Subcutaneous abdominal adipose tissue (tissue), 5 donors: ENCODE results near the gene YJEFN3.

Experiments
- H3K27ac ChIP-seq: one replicate; pipeline ENCODE4 v1.7.0; 2013; ENCODE audit warnings: low read depth, mild to moderate bottlenecking, inconsistent platforms, low read length, moderate library complexity
- H3K27me3 ChIP-seq, 5 donors: one replicate each; pipeline ENCODE4 v1.7.0; 2013; ENCODE audit warnings: low read length in 5 of 5, inconsistent platforms in 1 of 5; ENCODE audit not compliant: control insufficient read depth in 5 of 5, insufficient read depth in 4 of 5
- H3K36me3 ChIP-seq, 5 donors: one replicate each; pipeline ENCODE4 v1.7.0; 2013; ENCODE audit warnings: low read length in 5 of 5; ENCODE audit not compliant: control insufficient read depth in 5 of 5, insufficient read depth in 5 of 5
- H3K4me1 ChIP-seq, 5 donors: one replicate each; pipeline ENCODE4 v1.7.0; 2013; ENCODE audit warnings: low read length in 5 of 5, mild to moderate bottlenecking in 3 of 5, moderate library complexity in 1 of 5; ENCODE audit not compliant: control insufficient read depth in 5 of 5, insufficient read depth in 5 of 5
- H3K4me3 ChIP-seq, 5 donors: one replicate each; pipeline ENCODE4 v1.7.0; 2013; ENCODE audit warnings: low read length in 5 of 5, low read depth in 1 of 5
- H3K9ac ChIP-seq, 5 donors: one replicate each; pipeline ENCODE4 v1.7.0; 2013; ENCODE audit warnings: low read length in 5 of 5, mild to moderate bottlenecking in 4 of 5, moderate library complexity in 3 of 5
- H3K9me3 ChIP-seq, 5 donors: one replicate each; pipeline ENCODE4 v1.7.0; 2013; ENCODE audit warnings: low read length in 5 of 5; ENCODE audit not compliant: control insufficient read depth in 5 of 5
- donor health status: healthy.
- donor health status: healthy.
- donor health status: healthy.
- donor health status: healthy.
- donor health status: healthy.

Gene YJEFN3

GRCh38 chr19:19539698-19540063 lies 11.0 kb downstream of the YJEFN3 start:
- Histone ChIP-seq H3K9me3 (no peaks in the 10 kb centered on the region), H3K4me1 (peaks cover 0 to 34% (median 28%) of the 10 kb centered on the region in 5 donors), H3K9ac (no peak overlapping the region), H3K4me3 (no peak overlapping the region), H3K27me3 (peaks cover 23 to 58% (median 52%) of the 10 kb centered on the region in 5 donors), H3K27ac (no peak overlapping the region), H3K36me3 (peaks cover 0 to 5% (median 3%) of the 10 kb centered on the region in 5 donors)

GRCh38 chr19:19540064-19540714 lies 11.5 kb downstream of the YJEFN3 start:
- Histone ChIP-seq H3K27me3 (peaks cover 23 to 58% (median 52%) of the 10 kb centered on the region in 5 donors), H3K4me1 (peaks cover 0 to 34% (median 28%) of the 10 kb centered on the region in 5 donors), H3K27ac (no peak overlapping the region), H3K9me3 (no peaks in the 10 kb centered on the region), H3K9ac (no peak overlapping the region), H3K36me3 (peaks cover 0 to 4% (median 2%) of the 10 kb centered on the region in 5 donors), H3K4me3 (peak overlapping the region in 2 of 5 donors; percentile 14 to 37)

GRCh38 chr19:19540715-19541515 lies 12.2 kb downstream of the YJEFN3 start:
- peaks cover 0 to 34% (median 28%) of the 10 kb centered on the region in 5 donors for H3K4me1 ChIP-seq
- H3K9me3 ChIP-seq, result no peaks in the 10 kb centered on the region
- H3K27ac ChIP-seq, result no peak overlapping the region
- peak overlapping the region in 1 of 5 donors; percentile 25 for H3K9ac ChIP-seq
- no peaks in the 10 kb centered on the region for H3K36me3 ChIP-seq
- H3K27me3 ChIP-seq, result peaks cover 23 to 58% (median 52%) of the 10 kb centered on the region in 5 donors
- H3K4me3 ChIP-seq, result peak overlapping the region in 2 of 5 donors; percentile 23 to 30

- Histone ChIP-seq H3K36me3 (no peaks in the 10 kb centered on the region), H3K4me1 (peaks cover 0 to 39% (median 32%) of the 10 kb centered on the region in 5 donors), H3K27me3 (peaks cover 23 to 58% (median 52%) of the 10 kb centered on the region in 5 donors), H3K4me3 (no peak overlapping the region), H3K9me3 (no peaks in the 10 kb centered on the region), H3K27ac (no peak overlapping the region), H3K9ac (no peak overlapping the region)
Measured at GRCh38 chr19:19541616-19542015, 12.9 kb downstream of the YJEFN3 start.

- Histone ChIP-seq H3K9ac (no peak overlapping the region), H3K27ac (no peak overlapping the region), H3K4me3 (no peak overlapping the region), H3K27me3 (peaks cover 23 to 58% (median 48%) of the 10 kb centered on the region in 5 donors), H3K36me3 (no peaks in the 10 kb centered on the region), H3K9me3 (no peaks in the 10 kb centered on the region), H3K4me1 (peaks cover 0 to 44% (median 38%) of the 10 kb centered on the region in 5 donors)
Measured at GRCh38 chr19:19542507-19542906, 13.8 kb downstream of the YJEFN3 start.

GRCh38 chr19:19543101-19543500 lies 14.4 kb downstream of the YJEFN3 start:
- no peak overlapping the region for H3K9ac ChIP-seq
- no peak overlapping the region for H3K4me3 ChIP-seq
- H3K9me3 ChIP-seq, result no peaks in the 10 kb centered on the region
- H3K27me3 ChIP-seq, result peaks cover 23 to 57% (median 43%) of the 10 kb centered on the region in 5 donors
- H3K27ac ChIP-seq, result no peak overlapping the region
- H3K36me3 ChIP-seq, result no peaks in the 10 kb centered on the region
- H3K4me1 ChIP-seq, result peaks cover 0 to 40% (median 32%) of the 10 kb centered on the region in 5 donors

GRCh38 chr19:19543640-19544039 lies 14.9 kb downstream of the YJEFN3 start:
- H3K27me3 ChIP-seq, result peaks cover 19 to 59% (median 42%) of the 10 kb centered on the region in 5 donors
- peaks cover 0 to 35% (median 27%) of the 10 kb centered on the region in 5 donors for H3K4me1 ChIP-seq
- H3K27ac ChIP-seq, result no peak overlapping the region
- no peaks in the 10 kb centered on the region for H3K9me3 ChIP-seq
- H3K9ac ChIP-seq, result no peak overlapping the region
- no peak overlapping the region for H3K4me3 ChIP-seq
- H3K36me3 ChIP-seq, result no peaks in the 10 kb centered on the region

- H3K4me3 ChIP-seq, result no peak overlapping the region
- H3K27me3 ChIP-seq, result peaks cover 17 to 59% (median 36%) of the 10 kb centered on the region in 5 donors
- no peak overlapping the region for H3K27ac ChIP-seq
- H3K4me1 ChIP-seq, result peaks cover 0 to 34% (median 22%) of the 10 kb centered on the region in 5 donors
- H3K9ac ChIP-seq, result no peak overlapping the region
- peaks cover 0 to 3% (median 2%) of the 10 kb centered on the region in 5 donors for H3K9me3 ChIP-seq
- H3K36me3 ChIP-seq, result no peaks in the 10 kb centered on the region
Measured at GRCh38 chr19:19544257-19544953, 15.7 kb downstream of the YJEFN3 start.

GRCh38 chr19:19544954-19545591 lies 16.4 kb downstream of the YJEFN3 start:
- H3K27me3 ChIP-seq, result peaks cover 15 to 59% (median 35%) of the 10 kb centered on the region in 5 donors
- H3K9me3 ChIP-seq, result peaks cover 0 to 3% (median 2%) of the 10 kb centered on the region in 5 donors
- peaks cover 0 to 31% (median 20%) of the 10 kb centered on the region in 5 donors for H3K4me1 ChIP-seq
- H3K36me3 ChIP-seq, result no peaks in the 10 kb centered on the region
- no peak overlapping the region for H3K4me3 ChIP-seq
- no peak overlapping the region for H3K9ac ChIP-seq
- no peak overlapping the region for H3K27ac ChIP-seq
